Germinal center (tissue), 1 donor: ENCODE results near the gene RFK.
"Not testable (repeated sequence)": the region's sequence is repeated elsewhere in the genome, so short reads cannot be mapped to it uniquely, and the experiment has no call there.

Experiments used
- DNase-seq: peaks from one replicate; pipeline ENCODE4 v3.0.0; 2012; ENCODE audit warnings: mixed read lengths, low spot score

Gene RFK

DNA sequence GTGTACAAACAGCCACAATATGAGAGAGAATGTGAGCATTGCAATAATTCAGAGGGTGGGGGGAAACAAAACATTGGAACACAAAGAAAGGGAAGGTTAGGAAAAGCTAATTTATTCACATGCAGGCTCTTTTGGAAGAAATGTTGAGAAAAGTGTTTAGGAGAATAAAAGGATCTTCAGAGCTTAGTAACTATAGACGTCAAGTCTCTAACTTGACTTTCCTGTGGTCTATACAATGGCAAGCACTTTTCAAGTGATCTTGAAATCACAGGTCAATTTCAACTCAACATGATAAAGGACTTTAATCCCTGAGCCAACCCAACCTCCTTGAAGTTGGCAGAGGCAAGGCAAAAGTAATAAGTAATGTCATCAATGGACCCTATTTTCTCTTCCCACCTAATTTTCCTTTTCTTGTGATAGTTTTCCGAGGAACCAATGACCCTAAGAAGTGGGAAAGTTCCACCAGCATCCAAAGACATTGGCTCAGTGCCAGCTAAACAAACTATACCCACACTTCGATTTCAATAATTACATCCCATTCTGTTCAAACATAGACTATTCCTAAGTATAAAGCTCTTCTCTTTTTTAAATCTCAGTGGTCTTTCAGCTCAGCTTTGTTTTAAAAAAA is 23.7 kb downstream of the RFK start:
- DNase-seq, result no peak

GRCh38 chr9:76369583-76369982 is 24.6 kb downstream of the RFK start:
- DNase-seq, result no peak

DNA sequence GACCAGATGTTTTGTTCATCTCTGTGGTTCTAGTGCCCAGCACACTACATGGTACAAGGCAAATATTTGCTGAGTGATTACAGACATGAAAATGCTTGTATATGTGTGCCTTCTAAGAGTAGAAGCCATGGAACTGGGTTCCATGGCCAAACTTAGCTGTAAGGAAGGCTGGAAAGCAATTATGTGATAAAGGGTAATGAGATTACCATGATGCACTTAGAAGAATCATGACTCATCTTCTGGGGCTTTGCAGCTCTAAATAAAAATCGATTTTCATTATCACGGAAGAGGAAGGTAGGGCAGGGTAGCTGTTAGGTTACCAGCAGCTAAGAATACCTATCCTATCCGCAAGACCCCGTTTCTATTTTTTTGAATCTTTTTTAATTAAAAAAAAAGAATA is 28.0 kb downstream of the RFK start:
- DNase-seq, result no peak

- no peak for DNase-seq
These were observed 29.2 kb downstream of the RFK start for GRCh38 chr9:76365028-76365427.

- DNase-seq, result no peak
These were observed 31.2 kb downstream of the RFK start for GRCh38 chr9:76363032-76363395.

DNA sequence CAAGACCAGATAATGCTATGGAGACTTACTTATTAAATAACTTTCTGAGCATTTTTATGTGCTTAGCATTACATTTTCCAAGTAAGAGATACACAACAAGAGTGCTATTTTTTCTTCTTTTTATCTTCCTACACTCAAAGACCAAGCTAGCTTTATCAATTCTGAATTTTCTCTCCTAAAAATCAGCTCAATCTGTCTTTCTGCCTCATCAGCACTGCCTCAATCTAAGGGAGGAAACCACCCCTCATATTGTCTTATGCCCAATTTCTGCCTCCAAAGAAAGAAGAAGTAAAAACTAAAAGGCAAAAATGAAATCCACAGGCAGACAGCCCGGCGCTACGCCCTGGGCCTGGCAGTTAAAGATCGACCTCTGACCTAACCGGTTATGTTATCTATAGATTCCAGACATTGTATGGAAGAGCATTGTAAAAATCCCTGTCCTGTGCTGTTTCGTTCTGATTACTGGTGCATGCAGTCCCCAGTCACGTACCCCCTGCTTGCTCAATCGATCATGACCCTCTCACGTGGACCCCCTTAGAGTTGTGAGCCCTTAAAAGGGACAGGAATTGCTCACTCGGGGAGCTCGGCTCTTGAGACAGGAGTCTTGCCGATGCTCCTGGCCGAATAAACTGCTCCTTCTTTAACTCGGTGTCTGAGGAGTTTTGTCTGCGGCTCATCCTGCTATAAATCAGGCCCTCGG is 31.7 kb downstream of the RFK start:
- not testable (repeated sequence) for DNase-seq

DNA sequence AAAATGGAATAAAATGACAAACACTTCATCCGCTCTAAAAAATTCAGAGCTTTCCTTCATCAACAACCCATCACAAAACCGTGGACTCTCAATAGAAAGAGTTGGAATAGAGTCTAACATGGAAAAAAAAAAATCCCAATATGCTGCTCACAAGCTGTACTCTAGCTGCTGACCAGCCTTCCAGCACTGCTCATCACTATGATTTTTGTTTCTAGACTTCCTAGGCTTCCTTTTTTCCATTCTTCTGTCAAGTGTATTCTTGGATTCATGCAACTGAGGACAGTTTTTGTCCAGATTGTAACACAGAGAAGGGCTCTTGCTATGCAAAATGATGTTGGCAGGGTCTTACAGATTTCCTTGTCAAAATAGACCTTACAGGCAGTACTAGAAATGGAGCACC is 34.5 kb downstream of the RFK start:
- DNase-seq, result no peak

- DNase-seq, result no peak
These were observed 34.9 kb downstream of the RFK start for GRCh38 chr9:76359365-76359764.

- no peak for DNase-seq
These were observed 35.5 kb downstream of the RFK start for GRCh38 chr9:76358628-76359280.

GRCh38 chr9:76357555-76357954 is 36.7 kb downstream of the RFK start:
- no peak for DNase-seq

- no peak for DNase-seq
These were observed 38.3 kb downstream of the RFK start for GRCh38 chr9:76355886-76356285.

- no peak for DNase-seq
These were observed 40.0 kb downstream of the RFK start for GRCh38 chr9:76354221-76354620.

DNA sequence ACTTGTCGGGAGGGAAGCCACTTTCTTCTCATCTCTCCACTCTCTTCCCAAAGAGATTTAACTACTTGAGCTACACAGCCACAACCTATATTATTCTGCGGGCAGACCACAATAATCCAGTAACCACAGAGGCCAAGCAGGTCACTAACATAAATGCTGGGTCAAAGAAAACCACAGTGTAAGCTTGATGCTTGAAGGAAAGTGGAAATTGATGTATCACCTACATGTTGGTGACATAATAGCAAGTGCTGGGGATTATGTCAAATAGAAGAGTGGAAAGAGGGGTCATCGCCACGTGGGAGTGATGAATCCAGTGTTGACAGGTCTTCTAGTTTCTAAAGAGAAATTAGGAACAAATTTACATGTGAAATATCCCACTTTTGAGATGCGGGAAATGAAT is 40.9 kb downstream of the RFK start:
- no peak for DNase-seq

DNA sequence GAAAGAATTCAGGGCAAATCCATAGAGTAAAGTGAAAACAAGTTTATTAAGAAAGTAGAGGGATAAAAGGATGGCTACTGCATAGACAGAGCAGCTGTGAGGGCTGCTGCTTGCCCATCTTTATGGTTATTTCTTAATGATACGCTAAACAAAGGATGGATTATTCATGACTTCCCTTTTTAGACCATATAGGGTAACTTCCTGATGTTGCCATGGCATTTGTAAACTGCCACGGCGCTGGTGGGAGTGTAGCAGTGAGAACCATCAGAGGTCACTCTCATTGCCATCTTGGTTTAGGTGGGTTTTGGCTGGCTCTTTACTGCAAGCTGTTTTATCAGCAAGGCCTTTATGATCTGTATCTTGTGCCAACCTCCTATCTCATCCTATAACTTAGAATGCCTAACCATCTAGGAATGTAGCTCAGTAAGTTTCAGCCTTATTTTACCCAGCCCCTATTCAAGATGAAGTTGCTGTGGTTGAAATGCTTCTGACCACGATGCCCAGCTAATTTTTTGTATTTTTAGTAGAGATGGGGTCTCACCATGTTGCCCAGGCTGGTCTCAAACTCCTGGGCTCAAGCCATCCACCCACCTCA is 42.1 kb downstream of the RFK start:
- DNase-seq, result no peak

DNA sequence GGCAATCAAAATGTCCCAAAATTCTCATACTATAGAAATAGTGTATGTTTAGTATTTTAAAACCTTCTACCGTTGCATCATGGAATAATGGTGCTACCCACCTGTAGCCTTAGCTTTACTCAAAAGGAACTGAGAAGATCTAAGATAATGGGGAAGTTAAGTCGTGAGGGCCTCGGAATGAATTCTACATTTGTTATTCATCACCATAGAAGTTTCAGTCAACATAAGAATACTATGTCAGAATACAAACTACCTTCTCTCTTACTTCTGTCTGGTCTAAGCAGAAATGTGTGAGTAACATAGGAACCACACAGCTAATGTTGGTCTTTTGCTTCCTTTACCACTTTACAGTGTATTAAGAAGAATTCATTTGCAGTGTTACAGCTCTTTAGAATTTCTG is 43.2 kb downstream of the RFK start:
- DNase-seq, result no peak

DNA sequence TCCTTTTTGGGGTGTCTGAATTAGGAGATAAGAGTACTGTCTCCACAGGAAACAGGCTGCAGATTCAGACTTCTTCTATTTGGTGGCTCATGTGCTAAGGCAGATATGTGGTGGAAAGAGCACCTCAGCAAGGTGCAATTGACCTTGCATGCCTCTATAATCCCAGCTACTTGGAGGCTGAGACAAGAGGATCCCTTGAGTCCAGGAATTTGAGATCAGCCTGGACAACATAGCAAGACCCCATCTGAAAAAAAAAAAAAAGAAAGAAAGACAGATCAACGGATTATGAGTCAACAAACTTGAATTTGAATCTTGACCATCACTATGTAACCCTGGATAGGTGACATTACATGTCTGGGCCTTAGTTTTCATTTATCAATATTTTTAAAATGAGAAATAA is 44.4 kb downstream of the RFK start:
- DNase-seq, result no peak

DNA sequence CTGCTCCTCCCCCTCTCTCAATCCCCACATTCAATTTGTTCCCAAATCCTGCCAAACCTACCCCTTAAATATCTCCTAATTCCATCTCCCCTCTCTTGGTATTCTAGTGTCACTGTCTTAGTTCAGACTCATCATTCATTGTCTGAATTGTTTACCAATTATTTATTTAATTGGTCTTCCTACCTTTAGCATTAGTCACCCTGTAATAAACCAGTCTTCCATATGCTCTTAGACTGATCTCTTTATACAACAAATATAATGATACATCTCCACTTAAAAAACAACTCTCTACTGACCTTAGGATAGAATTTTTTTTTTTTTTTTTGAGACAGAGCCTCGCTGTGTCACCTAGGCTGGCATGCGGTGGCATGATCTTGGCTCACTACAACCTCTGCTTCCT is 51.4 kb downstream of the RFK start:
- no peak for DNase-seq

DNA sequence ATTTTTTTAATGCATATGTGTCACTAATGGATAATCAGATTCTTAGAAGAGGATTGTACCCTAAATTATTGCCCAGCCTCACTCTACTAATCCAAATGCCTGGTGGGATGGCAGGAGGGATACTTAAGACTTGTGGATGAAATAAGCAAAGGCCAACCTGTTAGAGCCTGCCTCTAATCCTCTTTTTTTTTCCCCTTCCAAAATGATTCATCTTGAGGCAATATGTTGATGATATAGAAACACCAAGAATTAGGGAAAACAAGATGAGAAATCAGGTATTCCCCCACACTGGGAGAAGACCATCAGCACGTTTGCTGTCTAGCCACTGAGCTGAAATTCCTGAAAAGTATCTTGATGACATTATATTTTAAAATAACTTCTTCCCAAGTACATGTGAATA is 52.0 kb downstream of the RFK start:
- no peak for DNase-seq

- no peak for DNase-seq
These were observed 52.6 kb downstream of the RFK start for GRCh38 chr9:76341616-76342015.

DNA sequence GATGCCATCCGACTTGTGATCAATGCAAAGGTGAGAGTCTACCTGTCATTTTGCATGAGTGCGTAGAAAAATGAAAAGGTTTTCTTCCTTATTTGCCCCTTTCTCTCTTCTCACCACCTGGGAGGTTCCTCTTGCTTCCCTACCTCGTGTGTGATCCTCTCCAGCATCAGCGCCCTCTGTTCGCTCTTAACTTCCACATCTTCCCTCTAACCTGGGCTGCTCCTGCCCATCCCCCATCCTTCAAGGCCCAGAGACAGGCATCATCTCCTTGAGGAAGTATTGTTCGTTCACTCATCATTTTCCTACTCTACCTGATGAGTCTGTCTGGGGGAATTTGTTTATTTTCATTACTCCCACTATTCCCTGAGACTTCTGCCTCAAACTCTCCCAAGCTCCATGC is 55.8 kb downstream of the RFK start:
- no peak for DNase-seq

GRCh38 chr9:76336027-76336426 is 58.2 kb downstream of the RFK start:
- no peak for DNase-seq
